HL-60 (cell line): Measurements from ENCODE around the gene MXRA7.

Experiments used
- CTCF ChIP-seq: IDR thresholded peaks from one replicate; pipeline ENCODE4 v1.5.1; 2011; ENCODE audit warnings: low read length, control low read depth, inconsistent platforms; ENCODE audit not compliant: insufficient read depth
- POLR2AphosphoS5 ChIP-seq: IDR thresholded peaks from 2 replicates; pipeline ENCODE4 v1.6.1; 2012; ENCODE audit warnings: low read depth
- REST ChIP-seq: IDR thresholded peaks from 2 replicates; pipeline ENCODE4 v1.6.1; 2012; ENCODE audit warnings: low read depth; ENCODE audit not compliant: insufficient replicate concordance

- TF ChIP-seq POLR2AphosphoS5: no peak
- TF ChIP-seq CTCF: no peak
- TF ChIP-seq REST: no peak
Observed at GRCh38 chr17:76686538-76687297, 24.0 kb downstream of the MXRA7 start.
